ENCODE results near the gene PRKAR1A. TPM values are rescaled to one million over a fixed set of nuclear protein-coding genes. Genes with fewer than 3 reads are reported as not detected.

Gene PRKAR1A
- total and polyA plus RNA-seq, 2 of the 8 experiments (the other 6 are each of a cell fraction or from before 2014, with no cell fraction given), result 39.3 to 149 TPM

DNA sequence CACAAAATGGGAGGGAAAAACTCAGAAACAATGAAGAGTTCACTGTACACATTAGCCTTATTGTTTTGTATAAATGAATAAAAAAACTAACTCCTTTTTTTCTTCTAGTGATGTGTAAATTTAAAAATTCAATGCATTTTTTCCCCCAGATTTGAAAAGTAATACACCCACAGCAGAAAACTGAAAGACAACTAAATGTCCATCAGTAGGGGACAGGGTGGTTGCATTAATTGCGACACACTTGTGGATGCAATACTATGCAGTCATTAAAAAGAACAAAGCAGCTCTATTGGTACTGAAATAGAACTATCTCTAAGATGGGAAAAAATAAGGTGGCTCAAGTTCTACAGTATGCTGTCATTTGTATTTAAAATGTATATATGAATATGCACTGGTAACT lies 41.3 kb upstream of the PRKAR1A start:
- Histone ChIP-seq H3K14ac (ENCODE audit: insufficient read length) (no peak overlapping the region), H3K4me3 (ENCODE audit: extremely low read depth in 1 of 4, insufficient read depth in 2 of 4, low read depth in 3 of 4, low read length in 4 of 4) (no peak overlapping the region), H4K91ac (replicated peaks; ENCODE audit: insufficient read length, low read length) (no peak overlapping the region), H3K56ac (replicated peaks; ENCODE audit: insufficient read length, low read depth, low read length) (no peak overlapping the region), H3K27me3 (replicated peaks in 1 of 4; ENCODE audit: control insufficient read depth in 3 of 4, extremely low read depth in 1 of 4, insufficient read depth in 3 of 4, low read length in 3 of 4) (no peaks in the 10 kb centered on the region), H3K18ac (ENCODE audit: extremely low read depth, low read length) (no peak overlapping the region), H3K23me2 (ENCODE audit: low read depth, low read length) (no peaks in the 10 kb centered on the region), H3K79me1 (ENCODE audit: low read depth, low read length) (no peaks in the 10 kb centered on the region), H4K20me1 (replicated peaks in 1 of 2; ENCODE audit: control insufficient read depth in 1 of 2, insufficient read depth in 2 of 2, low read length in 2 of 2) (no peaks in the 10 kb centered on the region), H2AFZ (ENCODE audit: low read length) (no peak overlapping the region), H3K4ac (replicated peaks; ENCODE audit: insufficient read length, low read depth, low read length) (no peak overlapping the region), H3K9me3 (ENCODE audit: insufficient read depth in 2 of 2, low read depth in 1 of 2, low read length in 1 of 2) (no peaks in the 10 kb centered on the region), H2BK15ac (ENCODE audit: low read length) (no peak overlapping the region), H2BK120ac (replicated peaks; ENCODE audit: low read depth, low read length) (no peak overlapping the region), H4K8ac (ENCODE audit: extremely low read depth, insufficient read depth, low read length) (no peak overlapping the region), H3K79me2 (ENCODE audit: control insufficient read depth in 1 of 2, insufficient read depth in 2 of 2, low read length in 2 of 2) (no peaks in the 10 kb centered on the region), H3K4me1 (replicated peaks in 1 of 4; ENCODE audit: control insufficient read depth in 3 of 4, insufficient read depth in 4 of 4, low read length in 3 of 4) (peaks cover 0 to under 1% (median 0%) of the 10 kb centered on the region in 4 experiments; a peak in 2 of 7 replicates), H3K23ac (ENCODE audit: insufficient read length) (no peak overlapping the region), H3K27ac (ENCODE audit: low read depth, low read length) (no peak overlapping the region), H2AK5ac (ENCODE audit: low read depth, low read length) (no peak overlapping the region), H2BK20ac (ENCODE audit: low read length) (no peak overlapping the region), H2BK12ac (ENCODE audit: low read depth, low read length) (no peak overlapping the region), H3K4me2 (ENCODE audit: insufficient read depth in 1 of 2, low read depth in 2 of 2, low read length in 2 of 2) (no peak overlapping the region), H3K36me3 (ENCODE audit: control insufficient read depth in 2 of 4, insufficient read depth in 4 of 4, low read length in 3 of 4) (no peaks in the 10 kb centered on the region), H4K5ac (ENCODE audit: insufficient read length, low read depth, low read length) (no peak overlapping the region), H3K9ac (replicated peaks in 1 of 4; ENCODE audit: extremely low read depth in 1 of 4, low read depth in 3 of 4, low read length in 3 of 4) (no peak overlapping the region), H2BK5ac (ENCODE audit: low read depth, low read length) (no peak overlapping the region)
- no peak for DNase-seq (ENCODE audit: low read depth in 1 of 2, low spot score in 2 of 2)
- WGBS, 2 experiments (ENCODE audit: extremely low coverage in 1 of 2, insufficient coverage in 1 of 2, insufficient read length in 1 of 2, insufficient replicate concordance in 2 of 2, low coverage in 1 of 2, low lambda C conversion rate in 2 of 2, missing lambda C conversion rate in 1 of 2), result 93% methylated on average over 1 of the region's 1 CpG; no CpG with 5 or more reads in 1 of the 2 experiments
- CTCF ChIA-PET (ENCODE audit: partially characterized antibody), result interaction anchor here (0.6 to 1.3 kb wide), 3 partner anchors 42 to 129 kb away, joined by 3 to 4 read pairs (median 3); no protein-coding TSS in a partner anchor
- POLR2A ChIA-PET (ENCODE audit: partially characterized antibody), result interaction anchor here (0.6 kb wide), 1 partner anchor 9 kb away, joined by 3 read pairs; no protein-coding TSS in a partner anchor
- FAIRE-seq, result no peak
- no peak for TF ChIP-seq YY1 (IDR thresholded peaks at IDR 0.05; ENCODE audit: low read depth, low read length)
- TF ChIP-seq CHD2 (IDR thresholded peaks at IDR 0.05; ENCODE audit: low read length), result no peak
- no peak for TF ChIP-seq RXRA (IDR thresholded peaks at IDR 0.05; ENCODE audit: insufficient read depth, low read depth, low read length)
- no peak for TF ChIP-seq CBX5 (IDR thresholded peaks at IDR 0.05; ENCODE audit: low read depth, low read length)
- TF ChIP-seq, protein P1, sequence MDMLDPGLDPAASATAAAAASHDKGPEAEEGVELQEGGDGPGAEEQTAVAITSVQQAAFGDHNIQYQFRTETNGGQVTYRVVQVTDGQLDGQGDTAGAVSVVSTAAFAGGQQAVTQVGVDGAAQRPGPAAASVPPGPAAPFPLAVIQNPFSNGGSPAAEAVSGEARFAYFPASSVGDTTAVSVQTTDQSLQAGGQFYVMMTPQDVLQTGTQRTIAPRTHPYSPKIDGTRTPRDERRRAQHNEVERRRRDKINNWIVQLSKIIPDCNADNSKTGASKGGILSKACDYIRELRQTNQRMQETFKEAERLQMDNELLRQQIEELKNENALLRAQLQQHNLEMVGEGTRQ (IDR thresholded peaks at IDR 0.05; ENCODE audit: low read length), result no peak
- no peak for TF ChIP-seq PHF8 (conservative IDR thresholded peaks at IDR 0.05; ENCODE audit: low read depth, low read length)
- TF ChIP-seq KDM5A (IDR thresholded peaks at IDR 0.05; ENCODE audit: low read length), result no peak
- no peak for TF ChIP-seq TCF12 (IDR thresholded peaks at IDR 0.05; ENCODE audit: low read depth, low read length)
- TF ChIP-seq NANOG (IDR thresholded peaks at IDR 0.05; ENCODE audit: insufficient read depth, low read depth, low read length, poor library complexity, severe bottlenecking), result no peak
- no peak for TF ChIP-seq CEBPB (IDR thresholded peaks at IDR 0.05; ENCODE audit: low read depth, low read length)
- no peak for TF ChIP-seq EZH2 (IDR thresholded peaks at IDR 0.05; ENCODE audit: low read depth, low read length, severe bottlenecking)
- TF ChIP-seq HDAC6 (IDR thresholded peaks at IDR 0.05; ENCODE audit: low read depth, low read length), result no peak
- no peak for TF ChIP-seq ZNF274 (IDR thresholded peaks at IDR 0.05; ENCODE audit: borderline replicate concordance, extremely low read depth, low read length)
- no peak for TF ChIP-seq NRF1 (IDR thresholded peaks at IDR 0.05; ENCODE audit: low read depth, low read length)
